HG02970 (cell line): ENCODE results near the gene TLL2.

Source experiments
- ATAC-seq: cut with Tn5 transposase; IDR thresholded peaks from one replicate; pipeline ENCODE4 v1.9.1; 2021; ENCODE audit warnings: mild to moderate bottlenecking, moderate library complexity, moderate number of reproducible peaks; ENCODE audit not compliant: unreplicated experiment, low FRiP score

The TLL2 gene

GRCh38 chr10:96338279-96338925, 175.3 kb downstream of the TLL2 start:
- ATAC-seq = no peak

- no peak for ATAC-seq
These were observed 176.6 kb downstream of the TLL2 start for GRCh38 chr10:96337106-96337505.

DNA sequence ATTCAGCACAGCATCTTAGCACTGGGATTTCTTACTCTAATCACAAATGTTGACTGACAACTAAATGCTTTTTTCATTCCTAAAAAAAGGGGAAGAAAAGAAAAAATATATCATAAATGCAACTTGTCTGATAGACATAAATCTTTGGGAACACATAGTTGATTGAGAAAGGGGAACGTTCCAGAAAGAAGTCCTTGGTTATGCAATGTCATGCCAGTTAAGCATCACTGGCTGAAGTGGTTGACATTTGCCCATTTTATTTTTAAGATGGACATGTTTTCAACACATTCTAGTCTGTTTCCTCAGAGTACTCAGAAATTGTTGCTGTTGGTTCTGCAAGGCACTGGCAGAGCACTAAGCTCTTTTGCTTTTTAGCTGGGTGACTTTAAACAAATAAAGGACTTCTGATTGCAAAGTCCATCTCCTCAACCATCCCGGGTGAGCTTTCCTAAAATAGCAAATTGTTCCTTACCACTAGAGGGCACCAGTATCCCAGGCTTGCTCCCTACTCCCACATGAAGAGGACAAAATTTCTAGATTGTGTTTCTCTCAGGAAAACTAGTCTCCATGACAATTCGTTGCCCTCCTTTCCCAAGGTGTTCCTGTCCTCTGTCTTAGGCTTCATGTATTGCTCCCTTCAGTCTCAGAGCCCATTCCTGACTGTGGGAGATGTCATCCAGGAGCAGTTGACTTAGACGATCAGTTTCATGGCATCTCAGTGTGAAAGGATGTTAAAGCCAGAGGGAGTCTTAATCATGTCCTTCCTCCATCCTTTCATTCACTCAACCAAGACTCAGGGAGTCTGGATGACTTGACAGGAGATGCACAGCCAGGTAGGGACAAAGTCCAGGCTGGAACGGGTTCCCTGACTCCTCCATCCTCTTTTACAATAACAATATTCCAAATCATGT, 178.9 kb downstream of the TLL2 start:
- no peak for ATAC-seq

DNA sequence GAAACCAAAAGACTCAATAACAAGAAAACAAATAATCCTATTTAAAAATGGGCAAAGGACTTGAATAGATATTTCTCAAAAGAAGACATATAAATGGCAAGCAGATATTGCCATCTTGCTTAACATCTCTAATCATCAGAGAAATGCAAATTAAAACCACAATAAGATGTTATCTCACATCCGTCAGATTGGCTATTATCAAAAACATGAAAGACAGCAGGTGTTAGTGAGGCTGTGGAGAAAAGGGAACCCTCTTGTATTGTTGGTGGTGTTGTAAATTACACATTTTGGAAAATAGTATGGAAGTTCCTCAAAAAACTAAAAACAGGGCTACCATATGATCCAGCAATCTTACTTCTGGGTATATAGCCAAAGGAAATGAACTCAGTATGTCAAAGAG, 180.6 kb downstream of the TLL2 start:
- no peak for ATAC-seq

- ATAC-seq = no peak
These were observed 186.3 kb downstream of the TLL2 start for GRCh38 chr10:96327462-96327861.

DNA sequence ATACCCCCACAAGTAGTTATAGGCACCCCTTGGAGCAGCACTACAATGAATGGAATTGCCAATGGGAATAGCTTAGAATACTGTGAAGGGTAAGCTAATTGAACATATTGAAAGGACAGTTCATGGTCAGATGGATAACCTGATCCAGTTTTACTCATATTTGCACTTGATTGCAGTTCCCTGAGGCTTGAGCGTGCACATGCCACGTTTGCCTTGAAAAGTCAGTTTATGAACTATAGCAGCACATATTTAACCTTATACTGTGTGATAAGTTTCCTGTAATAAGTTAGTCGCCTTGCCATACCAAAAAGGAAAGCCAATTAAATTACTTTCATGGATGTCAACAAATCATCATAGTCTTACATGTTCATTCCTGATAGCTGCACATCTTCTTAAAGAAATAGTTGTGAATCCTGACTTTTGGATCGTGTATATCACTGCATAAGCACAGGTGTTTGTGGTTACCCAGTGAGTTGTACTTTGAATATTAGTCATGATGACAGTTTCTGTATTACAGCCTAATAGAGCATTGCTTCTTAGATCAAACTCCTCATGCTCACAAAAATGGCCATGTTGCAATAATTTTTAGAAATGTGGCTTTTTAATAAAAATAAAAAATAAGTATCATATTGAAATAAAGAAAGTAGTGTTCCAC, 187.9 kb downstream of the TLL2 start:
- peak; percentile 71 for ATAC-seq

- ATAC-seq = no peak
These were observed 189.3 kb downstream of the TLL2 start for GRCh38 chr10:96324447-96324846.

GRCh38 chr10:96322275-96322674, 191.5 kb downstream of the TLL2 start:
- ATAC-seq = no peak

DNA sequence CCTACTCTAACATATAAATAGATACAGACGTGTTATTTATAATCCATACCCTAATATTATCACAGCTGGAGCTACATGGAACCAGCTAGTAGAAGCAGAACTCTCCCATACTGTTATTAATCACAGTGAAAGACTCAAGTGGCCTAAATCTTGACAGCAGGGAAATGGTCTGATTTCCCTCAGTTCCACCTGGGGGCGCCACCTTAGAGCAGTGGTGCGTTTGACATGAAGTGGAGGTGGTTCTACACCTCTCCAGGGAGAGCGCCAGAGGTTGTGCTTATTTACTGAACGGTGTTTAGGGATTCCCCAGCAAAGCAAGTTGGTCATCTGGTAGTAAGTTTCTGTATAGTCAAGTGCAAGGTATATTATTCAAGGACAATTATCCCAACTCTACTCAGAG, 191.9 kb downstream of the TLL2 start:
- no peak for ATAC-seq

GRCh38 chr10:96319754-96320474, 193.8 kb downstream of the TLL2 start:
- ATAC-seq = no peak

- no peak for ATAC-seq
These were observed 196.5 kb downstream of the TLL2 start for GRCh38 chr10:96317067-96317833.
